Endothelial cell of umbilical vein (primary cell): ENCODE measurements around the gene CTIF. TPM values are rescaled to one million over a fixed set of nuclear protein-coding genes. Genes with fewer than 3 reads are reported as not detected.
A peak's percentile ranks its signal among the peaks of the same experiment; 100 is the strongest.

Source experiments
- BruUV-seq: library from RNA; stranded (reverse); fragments of 400-500 nt; replicated peaks from 2 replicates; lab custom pipeline; 2021; lab: Mats Ljungman, UMichigan
- CTCF ChIA-PET: fragments of 300-600, 350-600 bp; sonication (Branson Sonifier 250); formaldehyde crosslinking; loops from one replicate; lab custom pipeline; 2021; ENCODE audit warnings: antibody characterized with exemption, inconsistent platforms; lab: Charles Lee
- POLR2A ChIA-PET: fragments of 300-600, 350-600 bp; sonication (Branson Sonifier 250); formaldehyde crosslinking; loops from one replicate; lab custom pipeline; 2021; ENCODE audit warnings: antibody characterized with exemption, inconsistent platforms; lab: Charles Lee
- DNase-seq: peaks from one replicate; pipeline ENCODE4 v3.0.0-alpha.2; 2011; ENCODE audit warnings: low read depth, low spot score
- FAIRE-seq: peaks from 2 replicates; lab custom pipeline; 2011; peaks lifted over from hg19 to GRCh38; lab: Jason Lieb, UNC
- H2AFZ ChIP-seq: 2 replicates; pipeline ENCODE4 v1.6.0; 2012; ENCODE audit warnings: low read depth, low read length, control low read depth, inconsistent platforms
- H3K27ac ChIP-seq: 2 replicates; pipeline ENCODE4 v1.5.1; 2011; ENCODE audit warnings: low read depth, mild to moderate bottlenecking, control low read depth, low read length, moderate library complexity; ENCODE audit not compliant: insufficient read depth
- H3K27me3 ChIP-seq, 2 experiments: 2 replicates each; pipeline versions ENCODE4 v1.6.0 to v1.6.1; 2011; ENCODE audit warnings: low read length in 2 of 2, mixed read lengths in 1 of 2; ENCODE audit not compliant: control insufficient read depth in 2 of 2, insufficient read depth in 2 of 2
- H3K36me3 ChIP-seq, 2 experiments: 2 replicates in 1 of 2; 3 replicates in 1 of 2; pipeline ENCODE4 v1.5.1; 2011; ENCODE audit warnings: low read length in 2 of 2, mild to moderate bottlenecking in 1 of 2, moderate library complexity in 1 of 2; ENCODE audit not compliant: control insufficient read depth in 2 of 2, insufficient read depth in 2 of 2; ENCODE audit errors: extremely low read depth in 1 of 2
- H3K4me1 ChIP-seq: 3 replicates; pipeline ENCODE4 v1.5.1; 2011; ENCODE audit warnings: mild to moderate bottlenecking, low read length; ENCODE audit not compliant: control insufficient read depth, insufficient read depth; ENCODE audit errors: extremely low read depth
- H3K4me2 ChIP-seq: 2 replicates; pipeline ENCODE4 v1.6.1; 2011; ENCODE audit warnings: low read length, control low read depth, mixed read lengths; ENCODE audit not compliant: insufficient read depth
- H3K4me3 ChIP-seq, 3 experiments: fragments of 200-600 bp in 1 of 3; sonication (generic), shearing (Covaris generic) in 1 of 3; replicated peaks in 1 of 3; 2 replicates each; pipeline ENCODE4 v1.5.1; 2011 to 2016; ENCODE audit warnings: control low read depth in 3 of 3, low read length in 3 of 3, mild to moderate bottlenecking in 2 of 3, inconsistent platforms in 1 of 3, low read depth in 1 of 3, moderate library complexity in 1 of 3; ENCODE audit not compliant: insufficient read depth in 1 of 3
- H3K79me2 ChIP-seq: 2 replicates; pipeline ENCODE4 v1.6.0; 2012; ENCODE audit warnings: low read length, inconsistent platforms; ENCODE audit not compliant: control insufficient read depth, insufficient read depth
- H3K9ac ChIP-seq: replicated peaks from 2 replicates; pipeline ENCODE3; 2011; ENCODE audit warnings: low read length, control low read depth; ENCODE audit not compliant: insufficient read depth; ENCODE audit errors: extremely low read depth
- H3K9me1 ChIP-seq: replicated peaks from 3 replicates; pipeline ENCODE4 v1.6.0; 2011; ENCODE audit warnings: mild to moderate bottlenecking, low read length; ENCODE audit not compliant: control insufficient read depth, insufficient read depth; ENCODE audit errors: extremely low read depth
- H3K9me3 ChIP-seq: replicated peaks from 2 replicates; pipeline ENCODE4 v1.5.1; 2012; ENCODE audit warnings: low read length, inconsistent platforms; ENCODE audit not compliant: control insufficient read depth, insufficient read depth
- H4K20me1 ChIP-seq: replicated peaks from 2 replicates; pipeline ENCODE3; 2011; ENCODE audit warnings: mild to moderate bottlenecking, low read length; ENCODE audit not compliant: control insufficient read depth, insufficient read depth; ENCODE audit errors: extremely low read depth
- CTCF ChIP-seq, 2 donors: IDR thresholded peaks; 1 replicate in 1 of 2; 2 replicates in 1 of 2; pipeline ENCODE4 v1.5.1; 2011; ENCODE audit warnings: low read length in 2 of 2, mild to moderate bottlenecking in 2 of 2, moderate library complexity in 2 of 2, control low read depth in 1 of 2, inconsistent platforms in 1 of 2, low read depth in 1 of 2; ENCODE audit not compliant: insufficient read depth in 1 of 2; ENCODE audit errors: extremely low read depth in 1 of 2
- EZH2 ChIP-seq: IDR thresholded peaks from 2 replicates; pipeline ENCODE4 v1.6.1; 2012; ENCODE audit warnings: borderline replicate concordance, low read depth, mild to moderate bottlenecking, moderate library complexity, low read length, inconsistent platforms; ENCODE audit not compliant: severe bottlenecking
- FOS ChIP-seq: IDR thresholded peaks from 2 replicates; pipeline ENCODE4 v1.6.1; 2011; ENCODE audit warnings: mild to moderate bottlenecking, low read length, moderate library complexity, borderline replicate concordance; ENCODE audit not compliant: insufficient read depth
- GATA2 ChIP-seq: IDR thresholded peaks from 2 replicates; pipeline ENCODE4 v1.7.0; 2011; ENCODE audit warnings: low read depth, mild to moderate bottlenecking, moderate library complexity, mixed read lengths, low read length; ENCODE audit not compliant: insufficient read length, insufficient read depth
- JUN ChIP-seq: IDR thresholded peaks from 2 replicates; pipeline ENCODE4 v1.6.1; 2011; ENCODE audit warnings: borderline replicate concordance, low read depth; ENCODE audit not compliant: insufficient read length, insufficient read depth
- MAX ChIP-seq: IDR thresholded peaks from 2 replicates; pipeline ENCODE4 v1.6.1; 2011; ENCODE audit not compliant: insufficient read depth, insufficient read length
- MYC ChIP-seq: IDR thresholded peaks from one replicate; pipeline ENCODE4 v1.6.1; 2011; ENCODE audit warnings: mild to moderate bottlenecking, low read depth, low read length
- POLR2A ChIP-seq: IDR thresholded peaks from 2 replicates; pipeline ENCODE4 v1.6.1; 2012; ENCODE audit warnings: low read depth, mild to moderate bottlenecking, control low read depth, low read length
- POLR2AphosphoS5 ChIP-seq: IDR thresholded peaks from 2 replicates; pipeline ENCODE4 v1.6.1; 2012; ENCODE audit warnings: low read depth, mild to moderate bottlenecking, control low read depth, low read length, moderate library complexity; ENCODE audit not compliant: insufficient read depth
- dilution Hi-C: fragments of 300-500 bp; cut with MboI; formaldehyde crosslinking; loops from one replicate; pipeline ENCODE4 v1.15.0; 2019; ENCODE audit warnings: low sequenced_read_pairs; ENCODE audit not compliant: extremely low pct_ligation_motif_present
- intact Hi-C: fragments of 100-400 bp; cut with micrococcal nuclease; formaldehyde crosslinking; loops from one replicate; pipeline ENCODE4 v1.10.0; 2022
- polyA plus RNA-seq, 4 experiments: library from polyadenylated mRNA; depleted of rRNA in 3 of 4; stranded (reverse) in 3 of 4; unstranded in 1 of 4; fragments of >200 nt; gene quantifications; 2 replicates each; pipeline versions ENCODE4 v1.2.1 to v1.2.3, GENCODE V29; 2011 to 2012; ENCODE audit warnings: missing spikeins in 1 of 4
- total RNA-seq: library from RNA; stranded (reverse); gene quantifications from 2 replicates; pipeline ENCODE4 v1.2.3, GENCODE V29; 2021

The CTIF gene
- total and polyA plus RNA-seq, 2 donors (not counting 3 experiments of a cell fraction or from before 2014, with no cell fraction given), result 20.9 to 57.7 TPM

- Histone ChIP-seq H3K4me3 (no peak overlapping the region), H3K4me2 (no peak overlapping the region), H2AFZ (no peak overlapping the region), H4K20me1 (no peaks in the 10 kb centered on the region), H3K27ac (no peak overlapping the region), H3K9me1 (no peaks in the 10 kb centered on the region), H3K4me1 (no peaks in the 10 kb centered on the region), H3K79me2 (no peaks in the 10 kb centered on the region), H3K9me3 (no peaks in the 10 kb centered on the region), H3K9ac (no peak overlapping the region), H3K36me3 (no peaks in the 10 kb centered on the region), H3K27me3 (no peaks in the 10 kb centered on the region)
- FAIRE-seq (peak; percentile 18), DNase-seq (no peak)
- ChIA-PET POLR2A (no interaction called here), CTCF (interaction anchor here (0.7 to 1.6 kb wide), 4 partner anchors 15 to 74 kb away, joined by 3 to 6 read pairs (median 3); no protein-coding TSS in a partner anchor)
- intact Hi-C loops (no loop called here), dilution Hi-C loops (no loop called here)
- no peak for TF ChIP-seq FOS
- no peak for TF ChIP-seq JUN
- no peak for TF ChIP-seq GATA2
- no peak for TF ChIP-seq MYC
- TF ChIP-seq CTCF (IDR thresholded peaks at IDR 0.05; ENCODE audit: extremely low read depth in 1 of 2, insufficient read depth in 1 of 2, low read depth in 1 of 2, low read length in 2 of 2), result no peak
- TF ChIP-seq POLR2AphosphoS5, result no peak
- TF ChIP-seq MAX, result no peak
- no peak for TF ChIP-seq EZH2
- no peak for TF ChIP-seq POLR2A
- BruUV-seq, result no TSS peak
Measured at GRCh38 chr18:48590678-48591077, 51.8 kb downstream of the CTIF start.
